ENCODE data around the gene SSH3.

DNA sequence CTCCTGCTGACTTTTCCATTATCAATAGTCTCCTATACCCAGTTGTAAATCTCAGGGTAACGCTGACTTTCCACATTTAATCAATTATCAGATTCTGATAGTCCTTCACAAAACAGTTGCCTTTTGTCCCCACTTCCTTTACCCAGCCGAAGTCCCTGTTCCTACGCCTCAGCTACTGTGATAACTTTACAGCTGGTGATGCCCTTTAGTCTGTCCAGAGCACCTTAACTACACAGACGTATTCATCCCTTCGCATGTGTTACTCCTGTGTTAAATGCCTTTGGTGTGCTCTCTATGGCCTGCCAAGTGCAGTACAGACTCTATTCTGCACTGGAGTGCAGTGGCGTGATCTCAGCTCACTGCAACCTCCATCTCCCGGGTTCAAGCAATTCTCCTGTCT lies 20.2 kb downstream of the SSH3 start:
- no peak for TF ChIP-seq POLR2AphosphoS5 (IDR thresholded peaks at IDR 0.05)
- TF ChIP-seq, protein P1, sequence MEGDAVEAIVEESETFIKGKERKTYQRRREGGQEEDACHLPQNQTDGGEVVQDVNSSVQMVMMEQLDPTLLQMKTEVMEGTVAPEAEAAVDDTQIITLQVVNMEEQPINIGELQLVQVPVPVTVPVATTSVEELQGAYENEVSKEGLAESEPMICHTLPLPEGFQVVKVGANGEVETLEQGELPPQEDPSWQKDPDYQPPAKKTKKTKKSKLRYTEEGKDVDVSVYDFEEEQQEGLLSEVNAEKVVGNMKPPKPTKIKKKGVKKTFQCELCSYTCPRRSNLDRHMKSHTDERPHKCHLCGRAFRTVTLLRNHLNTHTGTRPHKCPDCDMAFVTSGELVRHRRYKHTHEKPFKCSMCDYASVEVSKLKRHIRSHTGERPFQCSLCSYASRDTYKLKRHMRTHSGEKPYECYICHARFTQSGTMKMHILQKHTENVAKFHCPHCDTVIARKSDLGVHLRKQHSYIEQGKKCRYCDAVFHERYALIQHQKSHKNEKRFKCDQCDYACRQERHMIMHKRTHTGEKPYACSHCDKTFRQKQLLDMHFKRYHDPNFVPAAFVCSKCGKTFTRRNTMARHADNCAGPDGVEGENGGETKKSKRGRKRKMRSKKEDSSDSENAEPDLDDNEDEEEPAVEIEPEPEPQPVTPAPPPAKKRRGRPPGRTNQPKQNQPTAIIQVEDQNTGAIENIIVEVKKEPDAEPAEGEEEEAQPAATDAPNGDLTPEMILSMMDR (IDR thresholded peaks at IDR 0.05) = no peak

Measured in prostate gland (tissue), 2 donors.